ENCODE measurements around the gene ELP5.
A peak's percentile ranks its signal among the peaks of the same experiment; 100 is the strongest.

The ELP5 gene, protein sequence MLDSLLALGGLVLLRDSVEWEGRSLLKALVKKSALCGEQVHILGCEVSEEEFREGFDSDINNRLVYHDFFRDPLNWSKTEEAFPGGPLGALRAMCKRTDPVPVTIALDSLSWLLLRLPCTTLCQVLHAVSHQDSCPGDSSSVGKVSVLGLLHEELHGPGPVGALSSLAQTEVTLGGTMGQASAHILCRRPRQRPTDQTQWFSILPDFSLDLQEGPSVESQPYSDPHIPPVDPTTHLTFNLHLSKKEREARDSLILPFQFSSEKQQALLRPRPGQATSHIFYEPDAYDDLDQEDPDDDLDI

GRCh38 chr17:7252176-7253043 lies at the start of gene ELP5:
TSS of gene ELP5 (plus strand) at chr17:7252215. CDS start at chr17:7252551, 336 bp downstream.
- DNase-seq (ENCODE audit: low read depth), result peak; percentile 80

DNA sequence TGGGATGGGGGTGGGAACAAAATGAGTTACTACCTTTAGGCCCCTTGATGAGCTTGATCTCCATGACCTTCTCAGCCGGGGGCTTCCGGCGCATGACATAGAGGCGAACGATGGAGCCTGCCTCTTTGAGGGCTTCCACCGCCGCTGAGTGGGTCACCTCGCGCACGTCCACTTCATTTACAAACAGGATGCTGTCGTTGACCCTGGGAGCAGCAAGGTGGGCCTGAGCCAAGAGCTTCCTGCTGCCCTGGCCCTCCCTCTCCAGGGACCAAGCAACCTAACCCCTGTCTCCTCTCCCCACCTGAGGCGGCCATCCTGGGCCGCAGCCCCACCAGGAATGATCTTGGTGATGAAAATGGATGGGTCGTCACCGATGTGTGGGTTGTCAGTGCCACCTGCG lies 48.6 kb upstream of the ELP5 start:
- no peak for DNase-seq (ENCODE audit: low read depth)

DNA sequence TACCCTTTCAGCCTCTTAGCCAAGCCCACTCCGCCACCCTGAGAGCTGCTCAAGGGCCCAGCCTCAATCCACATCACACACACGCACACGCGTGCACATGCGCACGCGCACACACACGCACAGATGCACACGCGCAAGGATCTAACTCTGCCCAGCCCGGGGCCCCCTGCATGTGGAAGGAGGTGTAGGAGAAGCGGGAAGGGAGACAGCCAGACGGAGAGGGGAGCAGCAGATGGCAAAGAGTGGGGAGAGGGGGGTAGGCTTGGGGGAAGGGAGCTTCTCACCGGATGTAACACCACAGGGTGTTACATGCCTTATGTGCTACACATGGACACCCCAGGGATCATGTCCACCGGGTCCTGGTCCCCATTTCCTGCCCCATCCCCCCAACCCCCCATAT lies 47.7 kb upstream of the ELP5 start:
- no peak for DNase-seq (ENCODE audit: low read depth)

GRCh38 chr17:7204828-7205461 lies 47.1 kb upstream of the ELP5 start:
- peak; percentile 82 for DNase-seq (ENCODE audit: low read depth)

GRCh38 chr17:7205561-7205960 lies 46.5 kb upstream of the ELP5 start:
- no peak for DNase-seq (ENCODE audit: low read depth)

- DNase-seq (ENCODE audit: low read depth), result no peak
Measured at GRCh38 chr17:7207120-7208001, 44.7 kb upstream of the ELP5 start.

- DNase-seq (ENCODE audit: low read depth), result no peak
Measured at GRCh38 chr17:7208027-7208571, 43.9 kb upstream of the ELP5 start.

GRCh38 chr17:7208754-7209460 lies 43.1 kb upstream of the ELP5 start:
- no peak for DNase-seq (ENCODE audit: low read depth)

DNA sequence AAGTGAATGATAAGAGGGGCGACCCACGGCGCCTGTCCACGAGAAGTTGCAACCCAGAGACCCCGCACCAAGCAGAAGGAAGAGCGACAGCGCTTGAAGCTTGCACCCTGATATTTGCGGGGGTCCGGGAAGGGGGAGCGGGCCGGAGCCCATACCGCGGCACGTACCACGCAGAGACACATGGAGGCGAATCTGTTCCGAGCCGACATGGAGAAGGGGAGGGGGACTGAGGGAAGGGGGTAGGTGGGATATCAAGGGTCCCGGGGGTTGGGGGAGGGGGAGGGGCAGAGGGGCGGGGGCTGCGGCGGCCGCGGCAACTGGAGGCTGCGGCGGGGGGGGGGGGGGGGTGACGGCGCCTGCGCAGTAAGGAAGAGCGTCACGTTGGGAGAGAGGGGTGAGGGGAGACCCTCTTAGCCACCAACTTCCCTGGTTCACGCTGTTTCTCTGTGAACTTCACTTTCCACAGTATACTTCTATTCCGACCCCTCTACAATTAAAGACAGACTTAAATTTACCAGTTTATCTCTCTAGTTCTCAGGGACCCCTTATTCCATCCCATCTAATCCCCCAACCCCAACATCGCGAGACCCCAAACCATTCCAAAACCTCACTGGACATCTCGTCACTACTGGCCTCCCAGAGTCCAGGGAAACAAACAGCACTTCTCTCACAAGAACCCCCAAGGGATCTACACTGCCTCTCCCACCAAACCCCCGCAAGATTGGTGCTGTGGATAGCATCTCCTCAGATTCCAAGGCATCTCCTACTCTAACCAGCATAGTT lies 40.3 kb upstream of the ELP5 start:
- DNase-seq (ENCODE audit: low read depth), result no peak

- DNase-seq (ENCODE audit: low read depth), result peak; percentile 28
Measured at GRCh38 chr17:7213895-7214299, 38.1 kb upstream of the ELP5 start.

DNA sequence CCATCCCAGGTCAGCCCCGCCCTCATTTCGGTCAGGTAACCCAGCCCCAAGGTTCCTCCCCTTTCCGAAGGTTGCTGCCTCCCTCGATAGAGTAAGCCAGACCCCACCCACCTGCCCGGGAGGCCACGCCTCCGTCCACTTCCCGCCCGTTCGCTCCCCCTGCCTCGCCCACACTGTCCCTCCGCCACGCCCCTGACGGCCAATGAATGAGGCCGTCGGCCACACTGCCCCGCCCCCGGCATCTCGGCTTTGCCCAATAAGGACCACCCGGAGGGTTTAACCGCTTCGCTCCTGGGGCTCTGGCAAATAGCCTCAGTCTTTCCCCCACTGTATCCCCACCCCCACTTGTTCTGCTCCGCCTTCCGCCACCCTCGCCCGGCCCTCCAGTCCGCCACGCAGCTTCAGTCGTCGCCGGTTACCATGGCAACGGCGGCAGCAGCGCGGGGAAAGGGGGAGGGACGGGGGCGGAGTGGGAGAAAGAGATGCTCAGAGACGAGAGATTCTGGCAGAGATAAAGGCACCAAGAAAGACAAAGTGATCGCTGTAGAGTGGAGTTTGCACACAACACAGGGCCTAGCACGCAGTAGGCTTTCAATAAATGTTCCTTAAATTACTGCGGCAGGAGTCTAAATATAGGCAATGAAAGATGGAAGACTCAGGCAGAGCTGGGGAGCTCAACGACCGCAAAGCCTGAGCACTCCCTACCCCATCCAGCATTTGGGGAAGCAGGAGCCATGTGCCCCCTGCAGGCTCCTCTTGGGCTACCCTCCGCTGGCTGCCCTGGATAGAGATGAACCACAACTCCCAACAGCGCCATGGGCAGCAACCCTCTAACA lies 37.5 kb upstream of the ELP5 start:
- peak; percentile 100 for DNase-seq (ENCODE audit: low read depth)

GRCh38 chr17:7215136-7215638 lies 36.8 kb upstream of the ELP5 start:
- DNase-seq (ENCODE audit: low read depth), result no peak

- DNase-seq (ENCODE audit: low read depth), result no peak
Measured at GRCh38 chr17:7215652-7216180, 36.3 kb upstream of the ELP5 start.

- DNase-seq (ENCODE audit: low read depth), result no peak
Measured at GRCh38 chr17:7216242-7217112, 35.5 kb upstream of the ELP5 start.

DNA sequence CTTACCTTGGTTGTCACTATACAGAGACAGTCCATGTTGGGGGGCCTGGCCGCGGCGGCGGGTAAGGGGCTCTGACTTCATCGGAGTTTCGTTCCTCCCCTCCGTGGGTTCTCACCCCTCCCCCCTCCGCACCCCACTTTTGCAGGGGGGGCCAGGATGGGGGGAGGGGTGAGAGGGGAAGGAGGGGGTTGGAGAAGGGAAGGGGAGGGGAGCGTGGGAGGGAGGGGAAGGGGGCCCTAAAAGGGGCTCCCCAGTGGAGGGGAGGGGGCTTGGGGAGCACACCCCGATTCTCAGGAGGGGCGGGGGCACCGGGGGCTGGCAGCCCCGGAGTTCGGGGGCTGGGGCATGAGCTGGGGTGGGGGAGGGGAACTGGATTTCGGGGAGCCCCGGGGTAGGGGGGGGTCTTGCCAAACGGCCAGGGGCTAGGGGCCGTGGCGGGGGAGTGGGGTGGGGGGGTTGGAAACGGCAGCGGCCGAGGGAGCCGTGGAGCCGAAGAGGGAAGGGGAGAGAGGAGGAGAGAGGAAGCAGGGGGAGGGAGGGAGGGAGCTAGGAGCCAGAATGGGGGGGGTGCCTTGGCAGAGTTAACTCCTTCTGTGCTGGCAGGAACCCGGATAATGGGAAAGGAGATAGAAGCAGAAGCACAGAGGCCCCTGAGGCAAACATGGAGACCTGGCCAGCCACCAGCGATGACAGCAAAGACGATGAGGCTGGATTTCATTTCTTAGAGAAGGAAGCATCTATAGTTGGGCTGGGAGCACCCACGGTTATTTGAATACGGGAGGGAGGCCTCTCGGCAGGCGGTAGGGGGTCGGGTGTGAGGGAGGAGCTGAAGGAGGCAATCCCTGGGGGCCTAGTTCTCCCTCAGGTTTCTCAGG lies 34.7 kb upstream of the ELP5 start:
- no peak for DNase-seq (ENCODE audit: low read depth)

GRCh38 chr17:7218166-7218565 lies 33.8 kb upstream of the ELP5 start:
- DNase-seq (ENCODE audit: low read depth), result no peak

- DNase-seq (ENCODE audit: low read depth), result no peak
Measured at GRCh38 chr17:7218758-7219157, 33.3 kb upstream of the ELP5 start.

Data from stimulated activated CD8-positive, alpha-beta memory T cell treated with anti-CD3 and anti-CD28 coated beads, Interleukin-7, amount 100 ng/mL, for 24 hours (primary cell).